ENCODE results near the gene LHFPL6.

DNA sequence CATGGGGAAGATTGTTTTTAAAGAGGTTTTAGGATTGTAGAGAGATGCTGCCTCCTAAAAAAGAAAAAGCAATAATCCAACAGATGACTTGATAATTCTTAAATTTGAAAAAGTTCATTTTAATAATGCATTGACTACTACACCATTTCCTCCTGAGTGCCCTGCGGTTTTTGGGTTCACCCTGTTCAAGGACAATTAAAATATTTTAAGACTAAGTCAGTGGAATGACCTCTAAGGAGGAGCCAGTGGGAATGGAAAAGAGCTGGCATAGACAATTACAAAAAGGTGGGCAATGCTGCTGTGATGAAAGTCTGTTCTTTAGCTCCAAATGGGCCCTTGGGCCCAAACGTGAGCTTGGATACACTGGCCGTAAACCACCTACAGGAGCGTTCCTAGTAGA is 217.8 kb downstream of the LHFPL6 start:
- TF ChIP-seq, protein P1, sequence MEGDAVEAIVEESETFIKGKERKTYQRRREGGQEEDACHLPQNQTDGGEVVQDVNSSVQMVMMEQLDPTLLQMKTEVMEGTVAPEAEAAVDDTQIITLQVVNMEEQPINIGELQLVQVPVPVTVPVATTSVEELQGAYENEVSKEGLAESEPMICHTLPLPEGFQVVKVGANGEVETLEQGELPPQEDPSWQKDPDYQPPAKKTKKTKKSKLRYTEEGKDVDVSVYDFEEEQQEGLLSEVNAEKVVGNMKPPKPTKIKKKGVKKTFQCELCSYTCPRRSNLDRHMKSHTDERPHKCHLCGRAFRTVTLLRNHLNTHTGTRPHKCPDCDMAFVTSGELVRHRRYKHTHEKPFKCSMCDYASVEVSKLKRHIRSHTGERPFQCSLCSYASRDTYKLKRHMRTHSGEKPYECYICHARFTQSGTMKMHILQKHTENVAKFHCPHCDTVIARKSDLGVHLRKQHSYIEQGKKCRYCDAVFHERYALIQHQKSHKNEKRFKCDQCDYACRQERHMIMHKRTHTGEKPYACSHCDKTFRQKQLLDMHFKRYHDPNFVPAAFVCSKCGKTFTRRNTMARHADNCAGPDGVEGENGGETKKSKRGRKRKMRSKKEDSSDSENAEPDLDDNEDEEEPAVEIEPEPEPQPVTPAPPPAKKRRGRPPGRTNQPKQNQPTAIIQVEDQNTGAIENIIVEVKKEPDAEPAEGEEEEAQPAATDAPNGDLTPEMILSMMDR (IDR thresholded peaks at IDR 0.05; ENCODE audit: poor library complexity): no peak
- TF ChIP-seq EZH2 (IDR thresholded peaks at IDR 0.05; ENCODE audit: borderline replicate concordance): no peak
- TF ChIP-seq EZH2phosphoT487 (IDR thresholded peaks at IDR 0.05; ENCODE audit: low read depth, severe bottlenecking, unreplicated experiment): no peak

Data from hepatocyte (in vitro differentiated cells).